GM19035 (cell line): ENCODE data around the gene SLC6A6.
A peak's percentile ranks its signal among the peaks of the same experiment; 100 is the strongest.
"Not testable (repeated sequence)": the region's sequence is repeated elsewhere in the genome, so short reads cannot be mapped to it uniquely, and the experiment has no call there.

ENCODE experiments used
- ATAC-seq: cut with Tn5 transposase; IDR thresholded peaks from one replicate; pipeline ENCODE4 v1.9.1; 2021; ENCODE audit not compliant: unreplicated experiment

The SLC6A6 gene

GRCh38 chr3:14503706-14504065 lies 101.3 kb downstream of the SLC6A6 start:
- ATAC-seq: no peak

DNA sequence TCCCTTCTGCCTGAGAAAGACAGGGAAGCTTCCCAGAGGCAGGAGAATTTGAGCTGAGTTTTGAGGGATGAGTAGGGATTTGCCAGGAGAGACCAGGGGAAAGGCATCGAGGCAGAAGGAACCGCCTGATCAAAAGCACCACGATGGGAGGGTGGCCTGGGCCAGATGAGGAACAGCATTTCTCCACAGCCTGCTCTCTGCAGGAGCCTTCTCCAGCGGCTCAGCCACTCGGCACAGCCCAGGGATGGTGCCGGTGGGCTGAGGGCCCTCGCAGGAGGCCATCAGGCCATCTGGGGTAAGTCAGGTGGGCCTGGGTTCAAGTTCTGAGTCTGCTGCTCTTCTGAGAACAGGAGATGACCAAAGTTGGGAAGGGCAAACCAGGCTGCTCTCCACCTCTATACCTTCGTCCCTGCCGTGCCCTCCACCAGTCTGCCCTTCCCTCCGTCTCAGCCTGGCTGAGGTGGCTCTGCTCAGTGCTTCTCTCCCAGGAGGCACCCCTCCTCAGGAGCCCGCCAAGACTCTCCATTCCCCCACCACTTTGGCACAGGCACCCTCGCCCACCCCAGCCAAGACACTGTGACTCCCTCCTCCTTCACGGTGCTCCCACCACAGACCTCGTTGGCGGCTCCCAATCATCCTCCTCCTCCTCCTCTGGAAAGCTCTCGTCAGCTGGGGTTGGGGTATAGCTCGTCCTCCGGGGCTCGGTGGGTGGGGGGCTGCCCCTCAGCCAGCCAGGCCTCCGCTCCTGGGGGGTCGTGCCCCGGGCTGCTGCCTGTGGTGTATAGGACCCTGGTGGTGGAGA lies 102.8 kb downstream of the SLC6A6 start:
- no peak for ATAC-seq

DNA sequence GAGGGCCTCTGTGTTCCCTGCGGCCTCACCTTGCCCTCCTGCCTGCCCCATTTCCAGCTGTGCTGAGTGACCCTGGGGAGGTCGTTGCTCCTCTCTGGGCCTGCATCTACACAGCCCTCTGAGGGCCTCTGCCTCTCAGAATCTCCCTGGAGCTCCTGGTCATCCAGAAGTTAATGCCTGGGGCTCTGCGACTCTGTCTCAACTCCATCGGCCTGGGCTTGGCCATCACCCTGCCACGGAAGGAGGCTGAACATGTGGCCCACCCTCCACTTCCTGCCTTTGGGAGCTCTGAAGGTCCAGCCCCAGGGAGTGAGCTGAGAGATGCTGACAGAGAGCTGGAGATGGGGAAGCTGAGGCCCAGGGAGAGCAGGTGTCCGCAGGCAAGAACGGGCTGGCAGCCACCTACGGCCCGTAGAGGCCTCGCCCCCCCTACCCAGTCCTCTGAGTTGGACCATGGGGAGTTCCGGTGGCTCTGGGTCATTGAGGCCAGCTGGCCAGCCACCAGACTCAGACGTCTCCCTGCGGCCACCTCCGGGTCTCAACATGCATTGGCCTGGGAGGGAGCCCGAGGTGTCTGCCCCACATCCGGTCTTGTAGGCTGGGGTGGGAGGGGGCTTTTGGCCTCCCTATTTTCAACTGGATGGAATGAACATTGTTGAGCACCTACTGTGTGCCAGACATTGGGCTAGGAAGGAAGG lies 103.5 kb downstream of the SLC6A6 start:
- ATAC-seq: no peak

- no peak for ATAC-seq
Observed at GRCh38 chr3:14506626-14507304, 104.4 kb downstream of the SLC6A6 start.

- no peak for ATAC-seq
Observed at GRCh38 chr3:14507305-14507741, 104.9 kb downstream of the SLC6A6 start.

- no peak for ATAC-seq
Observed at GRCh38 chr3:14507757-14508504, 105.5 kb downstream of the SLC6A6 start.

- ATAC-seq: no peak
Observed at GRCh38 chr3:14508505-14508819, 106.1 kb downstream of the SLC6A6 start.

- ATAC-seq: peak; percentile 62
Observed at GRCh38 chr3:14508966-14509795, 106.8 kb downstream of the SLC6A6 start.

DNA sequence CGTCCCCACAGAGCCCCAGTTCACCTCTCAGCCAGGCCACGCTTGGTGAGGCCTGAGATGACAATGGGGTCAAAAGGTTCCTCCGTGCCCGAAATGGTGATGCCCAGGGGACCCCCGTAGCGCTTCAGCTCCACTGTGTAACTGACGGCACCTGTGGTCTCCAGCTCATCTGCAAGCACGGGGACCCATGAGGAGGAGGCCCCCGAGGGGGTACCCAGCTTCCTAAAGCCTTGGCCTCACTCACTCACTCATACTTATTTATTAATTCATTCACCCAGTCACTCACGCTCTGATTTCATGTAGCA lies 107.3 kb downstream of the SLC6A6 start:
- no peak for ATAC-seq

GRCh38 chr3:14510838-14511622 lies 108.6 kb downstream of the SLC6A6 start:
- no peak for ATAC-seq

DNA sequence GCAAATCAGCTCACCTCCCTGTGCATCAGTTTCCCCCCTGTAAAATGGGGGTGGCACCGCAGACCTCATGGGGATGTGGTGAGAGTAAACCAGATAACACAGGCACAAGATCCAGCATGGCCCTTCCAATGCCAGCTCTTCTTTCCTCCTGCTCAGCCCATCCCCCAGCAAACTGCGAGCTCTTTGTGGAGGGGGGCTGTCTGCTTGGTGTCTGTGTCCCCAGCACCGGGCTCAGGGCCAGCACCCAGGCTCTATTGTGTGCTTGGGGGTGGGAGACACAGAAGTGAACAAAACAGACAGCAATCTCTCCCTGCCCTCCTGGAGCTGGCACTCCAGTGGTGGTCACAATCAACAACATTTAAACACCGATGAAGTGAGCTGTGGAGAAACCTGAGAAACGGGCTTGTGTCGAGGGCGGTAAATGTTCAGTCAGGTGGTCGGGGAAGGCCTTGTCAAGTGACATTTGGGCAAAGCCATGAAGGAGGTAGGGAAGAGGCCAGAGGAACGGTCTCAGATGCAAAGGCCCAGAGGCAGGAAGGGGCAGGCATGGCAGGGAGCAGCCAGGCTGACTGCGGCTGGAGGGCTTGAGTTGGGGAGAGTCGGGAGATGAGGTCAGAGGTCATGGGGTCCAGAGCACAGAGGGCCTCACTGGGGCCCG lies 109.3 kb downstream of the SLC6A6 start:
- ATAC-seq: no peak

- ATAC-seq: no peak
Observed at GRCh38 chr3:14512281-14512941, 110.0 kb downstream of the SLC6A6 start.

GRCh38 chr3:14512942-14513327 lies 110.5 kb downstream of the SLC6A6 start:
- no peak for ATAC-seq

DNA sequence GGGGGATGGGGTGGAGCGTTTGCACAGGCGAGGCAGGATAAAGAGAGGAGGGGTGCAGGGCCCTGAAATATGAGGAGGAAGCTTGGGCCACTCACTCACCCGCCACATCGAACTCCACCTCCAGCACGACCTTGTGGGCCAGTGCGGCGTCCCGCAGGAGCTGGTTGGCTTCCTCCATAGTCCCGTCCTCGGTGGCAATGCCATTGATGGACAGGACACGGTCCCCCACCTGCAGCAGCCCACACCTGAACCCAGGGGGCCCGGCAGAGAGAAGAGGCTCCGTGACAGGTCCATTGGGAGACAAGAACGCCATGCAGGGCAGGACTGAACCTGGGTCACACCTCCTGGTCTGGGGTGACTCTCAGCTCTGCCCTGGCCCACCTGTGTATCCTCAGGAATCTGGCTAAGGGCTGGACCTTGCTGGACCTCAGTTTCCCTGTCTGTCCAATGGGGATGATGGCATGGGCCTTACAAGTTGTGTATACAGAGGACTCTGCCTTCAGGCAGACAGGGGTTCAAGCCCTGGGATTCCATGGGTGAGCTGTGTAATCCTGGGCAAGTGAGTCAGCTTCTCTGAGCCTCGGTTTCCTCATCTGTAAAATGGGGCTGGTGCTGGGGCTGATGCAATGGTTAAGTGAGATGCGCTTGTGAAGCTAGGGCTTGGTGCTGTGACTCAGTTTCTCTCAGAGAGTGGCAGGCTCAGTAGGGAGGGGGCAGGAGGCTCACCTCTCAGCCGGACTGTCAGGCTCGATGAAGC lies 111.3 kb downstream of the SLC6A6 start:
- no peak for ATAC-seq

DNA sequence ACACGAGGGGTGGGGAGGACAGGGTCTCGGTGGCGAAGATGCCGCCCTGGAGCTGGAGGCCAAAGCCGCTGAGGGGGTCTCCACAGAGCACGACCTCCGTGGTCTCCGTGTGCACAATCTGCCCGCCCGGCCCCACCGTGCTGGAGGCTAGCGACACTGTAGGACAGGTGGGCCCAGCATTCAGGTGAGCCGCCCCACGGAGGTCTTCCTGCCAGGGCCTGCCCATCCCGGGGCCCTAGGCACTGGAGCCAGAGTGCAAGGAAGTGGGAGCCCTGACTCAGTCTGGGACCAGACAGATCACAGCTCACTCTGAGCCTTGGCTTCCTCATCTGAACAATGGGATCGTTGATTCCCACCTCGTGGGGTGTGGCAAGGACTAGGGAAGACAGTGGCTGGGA lies 111.9 kb downstream of the SLC6A6 start:
- no peak for ATAC-seq

DNA sequence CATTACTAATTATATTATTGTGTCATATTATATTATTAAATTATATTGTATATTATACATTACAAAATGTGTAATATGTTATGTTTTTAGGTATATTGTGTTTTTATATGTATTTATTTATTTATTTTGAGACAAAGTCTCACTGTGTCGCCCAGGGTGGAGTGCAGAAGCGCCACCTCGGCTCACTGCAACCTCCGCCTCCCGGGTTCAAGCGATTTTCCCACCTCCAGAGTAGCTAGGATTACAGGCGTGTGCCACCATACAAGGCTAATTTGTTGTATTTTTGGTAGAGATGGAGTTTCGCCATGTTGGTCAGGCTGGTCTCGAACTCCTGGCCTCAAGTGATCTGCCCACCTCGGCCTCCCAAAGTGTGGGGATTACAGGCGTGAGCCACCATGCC lies 113.1 kb downstream of the SLC6A6 start:
- ATAC-seq: not testable (repeated sequence)

DNA sequence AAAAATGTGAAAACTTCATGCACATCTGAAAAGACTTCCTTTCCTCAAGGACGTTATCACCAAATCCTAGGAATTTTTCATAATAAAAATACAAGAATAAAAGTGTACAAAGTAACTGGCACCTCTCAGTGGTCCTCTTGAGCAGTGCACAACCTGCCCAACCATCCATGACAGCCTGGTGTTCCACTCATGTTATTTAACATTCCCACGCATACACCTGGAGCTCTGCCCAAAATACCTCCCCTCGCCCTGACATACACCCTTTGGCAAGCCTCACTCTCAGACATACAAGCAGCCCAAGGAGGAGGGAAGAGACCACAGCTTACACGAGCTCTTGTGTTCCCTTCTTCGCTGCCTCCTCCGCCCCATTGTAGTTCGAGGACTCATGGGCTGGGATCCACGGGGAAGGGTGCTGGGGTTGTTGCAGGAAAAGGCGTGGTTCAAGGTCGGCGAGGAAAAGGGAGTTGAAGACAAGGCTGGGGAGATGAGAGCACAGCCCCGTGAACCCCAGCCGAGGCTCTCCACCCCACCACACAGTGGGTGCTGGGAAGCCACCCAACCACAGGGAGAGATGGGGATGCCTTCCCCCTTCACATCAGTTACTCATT lies 114.4 kb downstream of the SLC6A6 start:
- ATAC-seq: no peak
